Measurements from ENCODE around the gene LINGO4.

DNA sequence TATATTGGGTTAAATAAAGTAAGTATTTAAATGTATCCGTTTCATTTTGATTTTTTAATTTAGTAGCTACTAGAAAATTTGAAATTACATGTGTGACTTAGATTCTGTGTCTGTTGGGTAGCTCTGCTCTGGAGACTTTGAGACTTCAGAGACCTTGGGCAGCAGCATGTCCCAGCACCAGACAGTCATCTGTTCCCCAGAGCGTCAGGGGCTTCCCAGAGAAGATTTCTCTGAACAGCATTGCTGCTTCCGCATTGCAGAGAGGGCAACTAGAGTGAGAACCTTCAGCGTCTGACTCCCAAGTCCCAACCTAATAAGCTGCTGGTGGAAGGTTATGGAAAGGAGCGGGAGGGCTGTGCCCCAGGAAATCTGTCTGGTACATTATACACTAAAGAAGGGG is 6.6 kb downstream of the LINGO4 start:
- TF ChIP-seq EZH2 (IDR thresholded peaks at IDR 0.05; ENCODE audit: low read length), result no peak
- TF ChIP-seq, protein P1, sequence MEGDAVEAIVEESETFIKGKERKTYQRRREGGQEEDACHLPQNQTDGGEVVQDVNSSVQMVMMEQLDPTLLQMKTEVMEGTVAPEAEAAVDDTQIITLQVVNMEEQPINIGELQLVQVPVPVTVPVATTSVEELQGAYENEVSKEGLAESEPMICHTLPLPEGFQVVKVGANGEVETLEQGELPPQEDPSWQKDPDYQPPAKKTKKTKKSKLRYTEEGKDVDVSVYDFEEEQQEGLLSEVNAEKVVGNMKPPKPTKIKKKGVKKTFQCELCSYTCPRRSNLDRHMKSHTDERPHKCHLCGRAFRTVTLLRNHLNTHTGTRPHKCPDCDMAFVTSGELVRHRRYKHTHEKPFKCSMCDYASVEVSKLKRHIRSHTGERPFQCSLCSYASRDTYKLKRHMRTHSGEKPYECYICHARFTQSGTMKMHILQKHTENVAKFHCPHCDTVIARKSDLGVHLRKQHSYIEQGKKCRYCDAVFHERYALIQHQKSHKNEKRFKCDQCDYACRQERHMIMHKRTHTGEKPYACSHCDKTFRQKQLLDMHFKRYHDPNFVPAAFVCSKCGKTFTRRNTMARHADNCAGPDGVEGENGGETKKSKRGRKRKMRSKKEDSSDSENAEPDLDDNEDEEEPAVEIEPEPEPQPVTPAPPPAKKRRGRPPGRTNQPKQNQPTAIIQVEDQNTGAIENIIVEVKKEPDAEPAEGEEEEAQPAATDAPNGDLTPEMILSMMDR (optimal IDR thresholded peaks at IDR 0.05 in 1 of 3, IDR thresholded peaks at IDR 0.05 in 1 of 3, conservative IDR thresholded peaks at IDR 0.05 in 1 of 3; ENCODE audit: extremely low read depth in 1 of 3, insufficient read depth in 2 of 3, low read length in 3 of 3), result no peak

Measured in keratinocyte (primary cell).